GM12891 (cell line): ENCODE data around the gene TBC1D20.

ENCODE experiments used
- POLR2A ChIP-seq: IDR thresholded peaks from 2 replicates; pipeline ENCODE4 v1.6.1; 2011; ENCODE audit warnings: low read depth, low read length, control low read depth
- POLR2AphosphoS5 ChIP-seq: IDR thresholded peaks from 2 replicates; pipeline ENCODE4 v1.6.1; 2011; ENCODE audit warnings: low read depth, low read length, control low read depth

- TF ChIP-seq POLR2AphosphoS5 (no peak), POLR2A (no peak)
Measured at GRCh38 chr20:404088-404487, 58.2 kb downstream of the TBC1D20 start.
